Stimulated activated CD8-positive, alpha-beta memory T cell treated with anti-CD3 and anti-CD28 coated beads, Interleukin-7, amount 100 ng/mL, for 24 hours (primary cell): Measurements from ENCODE around the gene AKIP1.
"Not testable (repeated sequence)": the region's sequence is repeated elsewhere in the genome, so short reads cannot be mapped to it uniquely, and the experiment has no call there.

Experiments
- DNase-seq: peaks from one replicate; pipeline ENCODE4 v3.0.0-alpha.2; 2020; ENCODE audit warnings: low read depth

AKIP1 gene

DNA sequence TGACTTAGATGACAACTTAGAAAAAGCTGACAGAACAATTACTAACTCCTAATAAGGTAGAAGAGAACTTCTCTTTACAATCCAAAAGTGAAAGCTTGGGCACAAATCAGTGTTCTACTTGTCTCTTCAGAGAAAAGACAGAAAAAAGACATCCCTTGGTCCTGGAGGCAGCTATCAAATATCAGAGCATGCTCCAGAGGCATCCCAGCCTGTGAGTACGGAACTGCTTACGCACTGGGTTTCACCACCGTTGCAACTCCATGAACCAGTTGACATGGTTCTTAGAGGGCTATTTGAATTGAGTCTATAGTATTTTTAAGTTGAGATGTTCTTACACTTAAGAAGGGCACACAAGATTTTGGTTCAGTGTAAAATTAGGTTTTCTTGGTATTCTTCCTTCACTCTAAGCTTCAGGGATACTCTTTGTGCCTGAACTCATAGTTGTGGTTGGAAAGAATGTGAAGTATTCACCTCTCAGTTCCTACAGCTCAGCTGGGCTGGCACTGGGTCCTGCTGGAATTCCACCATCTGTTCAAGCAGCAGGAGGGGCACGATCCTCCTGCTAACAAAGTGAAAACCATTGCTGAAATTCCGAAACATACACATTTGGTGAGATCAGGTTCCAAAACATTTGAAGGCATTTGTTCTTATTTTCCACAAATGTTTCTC is 6.3 kb downstream of the AKIP1 start:
- DNase-seq, result no peak

DNA sequence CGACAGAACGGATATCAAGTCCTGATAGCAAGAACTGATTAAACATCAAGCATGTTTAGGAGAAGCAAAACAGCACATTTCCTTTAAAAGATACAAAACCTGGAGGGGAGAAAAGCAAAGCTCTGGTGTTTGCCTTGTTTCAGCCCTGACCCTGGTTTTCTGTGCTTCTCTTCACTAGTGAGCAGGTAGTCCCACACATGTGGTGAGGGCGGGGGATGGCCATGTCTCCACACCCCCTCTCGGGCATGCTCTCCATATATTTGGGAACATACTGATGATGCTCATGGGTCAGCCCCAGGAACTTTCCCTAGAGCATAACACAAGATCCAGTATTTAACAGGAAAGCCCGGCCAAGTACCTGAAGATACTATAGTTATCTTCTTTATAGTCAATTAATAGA is 11.7 kb downstream of the AKIP1 start:
- DNase-seq, result no peak

DNA sequence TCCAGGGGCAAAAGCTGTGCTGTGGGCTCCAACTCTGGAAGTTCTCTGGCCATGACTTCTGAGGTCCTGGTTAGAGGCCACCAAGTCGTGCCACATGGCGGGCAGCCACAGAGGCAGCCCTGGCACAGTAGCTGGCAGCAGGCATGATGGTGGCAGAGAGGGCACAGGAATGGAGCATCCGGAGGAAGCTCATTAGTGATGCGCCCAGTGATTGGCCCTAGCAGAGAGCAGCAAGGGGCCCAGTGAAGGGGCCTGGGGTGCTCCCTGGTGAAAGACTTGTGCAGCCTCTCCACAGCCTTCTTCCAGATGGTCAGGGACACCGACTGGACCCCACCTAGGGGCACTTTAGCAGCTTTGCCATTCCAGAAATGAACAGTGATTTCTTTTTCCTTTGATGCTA is 14.7 kb downstream of the AKIP1 start:
- no peak for DNase-seq

DNA sequence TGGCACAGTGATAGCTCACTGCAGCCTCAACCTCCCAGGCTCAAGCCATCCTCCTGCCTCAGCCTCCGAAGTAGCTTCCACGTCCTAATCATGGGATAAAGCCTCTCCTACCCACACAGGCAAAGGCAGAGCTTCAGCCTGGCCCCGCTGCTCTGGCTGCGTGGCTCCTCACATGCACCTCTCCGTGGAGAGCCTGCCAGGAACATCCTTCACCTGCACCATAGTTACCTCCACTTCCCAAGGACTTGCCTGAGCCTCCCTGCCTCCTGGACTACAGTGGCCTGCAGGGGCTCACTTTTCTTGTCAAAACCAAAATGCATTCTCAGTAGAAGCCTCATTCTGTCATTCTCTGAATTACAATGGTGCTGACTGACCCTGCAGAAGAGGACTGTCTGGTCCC is 15.2 kb downstream of the AKIP1 start:
- DNase-seq, result no peak

DNA sequence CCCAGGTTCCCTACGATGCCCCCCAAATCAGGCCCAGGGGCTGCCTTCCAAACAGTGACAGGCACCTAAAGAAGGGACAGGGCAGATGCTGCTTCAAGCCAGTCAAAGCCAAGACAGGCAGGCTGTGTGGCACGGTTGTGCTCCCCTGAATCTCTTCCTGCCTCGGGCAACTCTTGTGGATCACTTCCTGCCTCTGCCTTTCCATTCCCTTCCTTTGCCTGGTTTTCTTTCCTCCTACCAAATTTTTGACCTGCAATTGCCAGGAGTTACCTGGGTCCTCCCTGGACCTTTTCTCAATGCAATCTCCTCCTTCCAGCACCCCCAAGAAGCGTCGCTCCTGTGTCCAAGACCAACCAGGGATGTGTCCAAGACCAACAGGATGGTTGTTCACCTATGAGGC is 16.2 kb downstream of the AKIP1 start:
- no peak for DNase-seq

DNA sequence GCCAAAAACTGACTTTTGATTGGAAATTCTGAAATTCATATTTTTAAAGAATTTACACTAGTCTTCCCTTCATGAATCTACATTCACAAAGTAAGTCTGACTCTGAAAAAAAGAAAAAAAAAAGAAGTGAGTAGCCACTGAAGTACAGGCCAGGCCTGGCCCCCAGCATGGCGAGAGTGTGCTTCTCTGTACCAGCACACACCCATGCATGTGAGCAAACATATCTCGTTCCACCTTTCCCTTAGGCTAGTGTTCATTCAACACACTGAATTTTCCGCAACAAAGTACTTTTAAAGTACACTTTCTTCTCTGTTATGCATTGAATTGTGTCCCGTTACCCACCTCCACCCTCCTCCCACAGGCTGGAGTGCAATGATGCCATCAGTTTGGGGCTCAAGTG is 17.2 kb downstream of the AKIP1 start:
- DNase-seq, result no peak

DNA sequence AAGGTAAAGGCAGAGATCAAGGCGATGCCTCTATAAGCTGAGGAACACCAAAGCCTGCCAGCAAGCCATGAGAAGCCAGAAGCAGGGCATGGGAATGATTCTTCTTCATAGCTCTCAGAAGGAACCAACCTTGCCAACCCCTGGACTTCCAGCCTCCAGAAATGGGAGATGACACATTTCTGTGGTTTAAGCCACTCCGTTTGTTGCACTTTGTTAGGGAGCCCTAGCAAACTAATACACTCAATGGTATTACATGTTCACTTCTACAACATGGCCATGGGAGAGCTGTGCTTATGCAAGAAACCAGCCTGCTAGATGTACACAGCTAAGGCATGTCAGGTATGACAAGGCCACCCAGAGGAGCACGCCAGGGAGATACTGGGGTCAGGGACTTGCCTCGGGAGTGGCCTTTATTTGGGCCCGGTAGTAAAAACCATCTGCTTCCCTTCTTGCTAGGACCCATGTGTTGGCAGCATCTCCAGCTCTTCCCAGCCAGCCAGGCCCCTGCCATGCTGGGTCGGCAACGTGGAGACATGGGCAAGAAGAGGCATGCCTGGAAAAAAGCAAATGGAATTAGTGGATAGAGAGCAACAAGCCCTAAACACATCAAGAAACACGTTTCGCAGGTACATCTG is 18.1 kb downstream of the AKIP1 start:
- DNase-seq, result no peak

DNA sequence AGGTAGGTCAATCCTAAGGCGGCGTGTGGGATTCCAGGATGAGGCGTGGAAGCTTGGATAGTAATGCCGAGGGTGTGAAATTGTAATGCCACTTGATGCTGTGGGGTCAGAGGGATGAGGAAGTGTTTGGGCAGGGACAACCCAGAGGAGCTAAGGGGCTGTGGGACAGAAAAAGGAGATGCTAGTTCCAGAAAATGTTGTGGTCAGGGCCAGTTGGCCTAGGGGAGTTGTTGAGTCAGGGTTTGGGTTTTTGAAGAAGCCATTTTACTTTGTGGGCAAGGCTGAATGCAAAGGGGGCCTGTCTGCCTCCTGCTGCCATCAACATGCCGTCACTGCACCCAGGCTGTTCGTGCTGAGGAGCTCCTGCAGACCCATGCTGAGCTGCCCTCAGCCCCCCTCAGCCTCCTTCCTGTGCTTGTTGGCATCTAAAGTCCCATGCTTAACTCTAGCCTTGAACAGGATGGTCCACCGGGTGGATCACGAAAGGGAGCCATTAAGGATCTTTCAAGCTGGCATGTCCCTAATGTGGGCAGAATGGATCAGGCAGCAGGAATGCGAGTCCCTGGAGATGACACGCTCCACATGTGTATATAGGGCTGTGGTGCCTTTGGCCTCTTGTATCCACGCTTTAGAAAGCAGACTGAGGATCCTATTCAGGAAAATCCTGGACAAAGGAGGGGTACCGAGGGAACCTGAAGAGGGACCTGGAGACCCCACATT is 19.6 kb downstream of the AKIP1 start:
- no peak for DNase-seq

DNA sequence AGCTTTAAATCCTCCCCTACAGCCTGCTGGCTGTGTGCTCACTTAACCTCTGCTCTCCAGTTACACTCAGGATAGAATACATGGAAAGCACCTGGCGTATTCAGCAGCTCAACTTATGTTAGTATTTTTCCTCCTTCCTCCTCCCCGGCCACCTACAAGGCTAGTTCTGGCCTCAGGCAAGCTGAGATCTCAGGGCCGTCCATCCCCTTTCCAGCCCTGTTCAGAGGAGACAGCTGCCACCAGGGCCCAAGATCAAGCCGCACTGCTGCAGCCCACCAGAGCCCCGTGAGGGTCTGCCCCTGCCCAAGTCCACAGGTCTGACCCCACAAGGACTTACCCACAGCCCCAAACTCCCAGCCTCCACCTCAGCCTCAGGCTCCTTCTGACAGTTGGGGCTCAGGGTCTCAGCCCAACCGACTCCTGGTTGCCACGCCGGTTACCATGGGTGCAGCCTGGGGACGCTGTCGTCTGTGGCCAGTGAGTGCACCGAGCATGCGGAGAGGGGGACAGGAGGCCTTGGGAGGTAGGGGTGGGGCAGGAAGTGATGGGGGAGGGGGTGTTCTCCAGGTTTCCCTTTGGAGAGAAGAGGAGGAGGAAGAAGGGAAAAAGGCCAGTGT is 21.7 kb downstream of the AKIP1 start, which contains the start of gene C11orf16:
C11orf16 (minus strand) TSS at position 384 of the 617 bp plus-strand sequence. CDS start 639 bp downstream, outside the sequence.
- DNase-seq, result no peak

DNA sequence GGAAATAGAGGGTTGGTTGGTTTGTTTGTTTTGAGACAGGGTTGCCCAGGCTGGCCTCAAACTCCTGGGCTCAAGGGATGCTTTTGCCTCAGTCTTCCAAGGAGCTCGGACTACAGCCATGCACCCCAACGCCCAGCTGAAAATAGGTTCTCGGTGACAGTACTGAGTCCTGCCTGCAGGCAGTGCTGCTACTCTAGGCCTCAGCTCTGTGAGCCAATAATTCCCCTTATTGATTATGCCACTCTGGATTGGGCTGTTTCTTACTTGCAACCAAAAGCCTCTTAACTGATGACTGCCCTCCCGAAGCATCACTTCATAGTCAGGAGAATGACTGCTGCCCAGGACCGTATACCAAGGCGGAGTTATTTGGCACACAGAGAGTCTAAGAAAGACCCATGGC is 22.9 kb downstream of the AKIP1 start:
- no peak for DNase-seq

DNA sequence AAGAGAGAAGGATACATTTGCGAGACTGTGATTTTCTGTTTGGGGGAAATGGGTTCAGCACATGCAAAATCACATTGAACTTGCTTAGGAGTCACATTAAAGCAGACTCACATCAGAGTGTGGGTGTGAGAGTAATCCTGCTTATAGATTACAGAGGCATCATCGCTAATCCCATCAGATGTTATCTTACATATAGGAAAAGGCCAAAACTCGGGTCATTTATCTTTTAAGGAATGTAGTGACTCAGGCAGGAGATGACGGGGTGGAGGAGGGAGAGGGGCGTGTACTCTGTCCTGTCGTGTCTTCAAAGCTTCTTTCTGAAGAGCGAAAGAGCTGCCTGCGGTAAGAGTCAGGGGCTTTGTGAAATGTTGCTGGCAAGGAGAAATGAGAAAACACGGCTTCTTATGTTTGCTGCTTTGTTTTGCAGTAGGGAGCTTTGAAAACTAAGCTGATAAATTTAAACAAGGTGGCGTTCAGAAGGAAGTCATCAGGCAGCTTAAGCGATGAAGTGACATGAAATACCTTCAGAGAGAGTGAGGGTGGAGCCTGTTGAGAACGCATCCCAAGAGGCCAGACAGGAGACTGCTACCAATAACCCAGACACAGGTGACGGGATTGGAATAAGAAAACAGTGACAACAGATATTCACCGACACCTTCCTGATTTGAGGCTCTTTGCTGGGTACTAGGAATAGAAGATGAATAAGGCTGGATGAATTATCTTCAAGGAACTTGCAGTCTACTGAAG is 23.9 kb downstream of the AKIP1 start:
- DNase-seq, result no peak

DNA sequence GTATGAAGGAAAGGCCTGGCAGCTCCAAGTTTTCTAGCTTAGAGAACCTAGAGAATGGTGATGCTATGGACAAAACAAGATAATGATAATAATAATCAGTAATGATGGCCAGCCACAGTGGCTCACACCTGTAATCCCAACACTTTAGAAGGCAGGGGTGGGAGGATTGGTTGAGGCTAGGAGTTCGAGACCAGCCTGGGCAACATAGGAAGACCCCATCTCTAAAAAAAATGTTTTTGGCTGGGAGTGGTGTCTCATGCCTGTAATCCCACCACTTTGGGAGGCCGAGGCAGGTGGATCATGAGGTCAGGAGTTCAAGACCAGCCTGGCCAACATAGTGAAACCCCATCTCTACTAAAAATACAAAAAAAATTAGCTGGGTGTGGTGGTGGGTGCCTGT is 24.8 kb downstream of the AKIP1 start:
- not testable (repeated sequence) for DNase-seq

DNA sequence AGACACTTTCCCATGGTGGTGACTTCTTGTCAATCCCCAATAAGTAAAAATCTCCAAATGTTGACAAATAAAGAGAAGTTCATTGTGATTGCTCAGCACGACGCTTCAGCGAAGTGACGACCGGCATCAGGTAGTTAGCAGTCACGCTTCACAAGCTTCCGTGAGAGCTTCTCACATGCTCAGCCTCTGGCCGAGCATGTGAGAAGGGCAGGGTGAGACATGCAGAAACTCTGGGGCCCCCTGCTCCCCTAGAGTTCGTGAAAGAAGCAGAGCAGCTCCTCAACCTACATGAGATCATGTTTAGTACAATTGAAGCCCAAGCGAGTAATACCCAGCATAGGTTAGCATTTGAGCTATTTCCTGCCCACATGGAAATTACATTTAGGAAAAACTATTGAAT is 26.2 kb downstream of the AKIP1 start:
- no peak for DNase-seq

DNA sequence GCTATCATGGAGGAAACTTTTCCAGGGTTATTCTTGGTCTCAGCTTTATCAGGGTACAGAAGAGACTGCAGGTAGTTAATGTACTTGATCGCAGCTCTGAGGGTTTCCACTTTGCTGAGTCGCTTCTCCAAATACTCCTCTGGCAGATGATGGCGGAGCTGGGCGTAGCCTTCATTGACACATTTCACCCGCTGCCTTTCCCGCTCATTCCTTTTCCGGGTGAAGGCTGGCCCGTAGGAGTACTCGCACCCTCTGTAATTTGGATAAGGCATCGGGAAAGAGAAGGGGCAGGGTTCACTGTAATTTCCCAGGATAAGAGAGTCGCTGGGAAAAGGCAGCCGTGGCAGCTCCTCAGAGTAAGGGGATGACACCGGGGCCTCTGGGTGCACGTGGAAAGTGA is 26.7 kb downstream of the AKIP1 start:
- no peak for DNase-seq

DNA sequence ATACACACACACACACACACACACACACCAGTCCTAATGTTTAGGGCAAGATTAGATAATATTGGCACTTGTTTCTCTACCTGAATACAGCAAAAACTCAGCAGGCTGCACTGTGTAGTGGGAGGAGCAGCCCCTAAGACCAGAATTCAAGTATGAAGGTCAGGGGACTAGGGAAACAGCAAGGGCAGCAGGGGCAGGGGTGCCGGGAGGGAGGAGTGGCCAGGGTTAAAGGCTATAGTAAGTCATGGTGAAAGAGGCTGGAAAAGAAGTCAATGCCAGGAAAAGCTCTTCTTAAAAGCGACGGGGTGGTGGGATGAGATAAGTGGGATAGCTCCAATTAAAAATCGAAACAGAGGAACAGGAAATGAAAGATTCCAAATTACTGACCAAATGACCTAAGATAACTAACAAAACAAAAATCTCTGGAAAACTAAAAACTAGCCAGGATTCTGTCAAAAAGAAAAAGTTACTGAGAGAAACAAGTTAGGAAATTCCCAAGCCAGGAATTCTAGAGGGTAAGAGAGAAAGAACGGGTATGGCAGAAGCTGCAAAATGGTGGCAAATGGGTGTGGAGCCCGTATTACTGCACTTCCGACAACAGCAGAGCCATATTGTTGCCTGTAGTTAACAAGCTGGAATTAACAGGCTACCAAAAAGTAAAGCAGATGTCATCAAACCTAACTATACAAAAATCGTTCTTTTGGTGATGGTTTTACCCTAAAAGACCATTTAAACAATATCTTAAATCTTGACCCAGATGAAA is 30.5 kb downstream of the AKIP1 start:
- DNase-seq, result no peak

DNA sequence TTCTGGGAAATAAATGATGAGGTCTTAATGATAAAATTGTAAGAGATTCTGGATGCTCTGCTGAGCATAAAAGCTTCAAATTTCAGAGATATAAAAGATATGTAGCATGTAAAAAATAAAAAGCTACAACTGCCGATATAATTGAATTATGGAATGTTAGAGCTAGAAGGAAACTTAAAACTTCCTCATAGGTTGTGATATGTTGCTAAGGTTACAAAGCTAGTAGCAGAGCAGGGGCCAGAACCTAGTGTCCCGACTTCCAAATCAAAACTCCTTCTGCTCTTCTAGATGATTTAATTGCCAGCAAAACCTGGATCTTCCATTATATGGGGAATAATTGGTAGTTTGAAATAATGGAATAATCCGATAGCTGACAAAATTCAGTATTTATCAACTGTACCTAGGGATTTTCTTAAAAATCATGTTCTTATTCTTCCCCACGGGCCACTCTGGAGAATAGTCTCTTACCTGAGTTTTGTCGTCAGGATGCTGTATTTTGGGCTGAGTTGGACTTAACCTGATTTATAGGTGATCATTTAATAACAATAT is 31.6 kb downstream of the AKIP1 start, which contains the start of gene ASCL3:
ASCL3 (minus strand) TSS at position 499 of the 549 bp plus-strand sequence. CDS start 4,855 bp downstream, outside the sequence.
- DNase-seq, result no peak

DNA sequence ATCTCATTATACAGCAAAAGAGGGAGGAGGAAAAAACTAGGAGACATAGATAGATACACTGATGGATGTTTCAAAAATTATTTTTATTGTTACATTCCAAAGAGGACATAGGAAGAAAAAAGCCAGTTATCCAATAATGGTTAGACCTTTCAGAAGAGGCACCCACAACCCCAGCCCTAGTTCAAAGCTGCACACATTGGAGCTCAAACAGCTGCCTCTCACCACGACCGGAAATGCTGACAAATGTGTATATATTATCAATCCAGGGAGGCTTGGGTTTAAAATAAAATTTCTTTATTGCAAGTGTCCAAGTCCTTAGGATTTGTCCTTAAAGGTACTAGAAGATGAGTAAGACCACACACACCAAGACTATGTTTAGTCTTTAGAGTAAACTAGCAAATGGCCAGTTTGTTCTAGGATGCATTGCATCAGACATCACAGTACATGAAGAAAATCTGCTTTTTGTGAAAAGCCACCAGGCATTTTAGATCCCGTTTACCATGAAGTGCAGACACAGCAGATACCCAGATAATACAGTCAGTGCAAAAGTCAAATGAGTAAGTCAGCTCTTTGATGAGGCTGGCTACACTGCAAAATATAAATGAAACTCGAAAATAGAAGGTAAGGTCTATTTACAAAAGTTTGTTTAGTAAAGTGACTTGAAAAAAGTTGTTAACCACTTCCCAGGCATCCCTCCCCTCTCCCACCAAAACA is 36.4 kb downstream of the AKIP1 start:
- no peak for DNase-seq

DNA sequence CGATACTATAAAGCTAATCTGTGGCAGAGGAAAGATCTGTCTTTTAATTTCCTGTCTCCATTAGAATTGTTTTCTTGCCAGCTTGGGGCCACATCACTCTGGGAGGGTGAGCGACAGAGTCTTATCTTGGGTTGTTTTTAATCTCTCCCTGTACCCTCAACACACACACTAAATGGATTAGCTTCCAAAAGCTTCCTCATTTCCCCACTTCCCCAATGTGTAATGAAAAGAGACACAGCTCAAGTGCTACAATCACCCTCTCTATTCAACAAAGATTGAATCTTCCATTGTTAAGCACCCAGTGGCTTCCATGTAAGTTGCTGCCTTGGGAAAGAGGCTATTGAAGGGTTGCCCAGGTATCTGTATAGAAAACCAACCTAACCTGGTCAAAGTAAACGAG is 37.9 kb downstream of the AKIP1 start:
- no peak for DNase-seq

DNA sequence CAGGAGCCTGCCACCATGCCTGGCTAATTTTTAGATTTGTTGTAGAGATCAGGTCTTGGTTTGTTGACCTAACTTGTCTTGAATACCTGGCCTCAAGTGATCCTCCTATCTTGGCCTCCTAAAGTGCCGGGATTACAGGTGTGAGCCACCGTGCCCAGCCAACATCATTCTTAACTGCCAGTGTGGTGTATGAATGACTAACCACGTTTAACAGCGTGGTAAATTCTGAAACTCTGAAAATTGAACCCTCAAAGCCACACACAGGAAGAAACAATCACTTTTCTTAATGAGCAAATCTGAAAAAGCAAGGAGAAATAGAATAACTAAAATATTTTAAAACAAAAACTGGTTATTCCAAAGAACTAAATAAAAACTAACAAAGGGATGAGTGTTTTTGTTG is 45.9 kb downstream of the AKIP1 start:
- no peak for DNase-seq

DNA sequence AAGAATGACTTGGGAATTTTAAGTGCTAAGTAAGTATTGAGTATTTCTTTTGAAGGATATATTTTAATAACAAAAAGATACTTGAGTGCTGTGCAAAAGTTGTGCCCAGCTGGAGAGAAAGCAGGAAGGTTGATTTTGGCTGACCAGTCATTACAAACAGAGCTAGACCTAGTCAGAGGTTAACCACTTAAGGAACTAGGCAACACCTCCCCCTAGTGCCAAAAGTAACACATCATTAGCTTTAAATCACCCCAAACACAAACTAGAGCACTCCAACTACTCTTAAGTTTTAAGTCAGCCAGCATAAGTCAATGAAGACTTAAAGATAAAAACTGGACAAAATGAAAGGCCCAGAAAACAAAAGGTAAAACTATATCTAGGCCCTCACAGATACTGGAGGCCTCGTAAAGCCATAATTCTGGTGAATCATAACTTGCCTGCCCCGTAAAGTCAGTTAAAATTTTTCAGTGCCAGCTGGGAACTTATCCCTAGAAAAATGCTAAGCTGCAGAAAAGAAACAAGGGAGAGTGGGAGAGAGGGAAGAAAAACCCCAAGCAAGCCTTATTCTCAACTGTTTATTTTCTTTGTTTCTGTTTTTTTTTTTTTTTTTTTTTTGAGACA is 48.7 kb downstream of the AKIP1 start:
- no peak for DNase-seq
